GM19468 (cell line): ENCODE measurements around the gene BBS1.
"Not testable (repeated sequence)": the region's sequence is repeated elsewhere in the genome, so short reads cannot be mapped to it uniquely, and the experiment has no call there.

ENCODE experiments used
- ATAC-seq: cut with Tn5 transposase; IDR thresholded peaks from one replicate; pipeline ENCODE4 v1.9.1; 2021; ENCODE audit warnings: mild to moderate bottlenecking, moderate library complexity, moderate number of reproducible peaks; ENCODE audit not compliant: unreplicated experiment; ENCODE audit errors: extremely low read depth

BBS1 gene

DNA sequence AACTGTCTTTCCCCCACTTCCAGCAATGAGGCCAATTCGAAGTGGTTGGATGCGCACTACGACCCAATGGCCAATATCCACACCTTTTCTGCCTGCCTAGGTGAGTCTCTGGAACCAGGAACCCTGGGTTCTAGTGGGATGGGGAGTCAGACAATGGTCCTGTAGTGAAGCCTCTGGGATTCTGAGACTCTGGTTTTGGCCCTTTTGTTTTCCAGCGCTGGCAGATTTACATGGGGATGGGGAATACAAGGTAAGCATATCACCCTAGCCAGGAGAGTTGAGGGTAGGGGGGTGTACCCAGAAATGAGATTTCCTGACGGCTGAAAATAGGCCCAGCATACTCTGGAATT, 530 bp downstream of the BBS1 start:
- no peak for ATAC-seq

DNA sequence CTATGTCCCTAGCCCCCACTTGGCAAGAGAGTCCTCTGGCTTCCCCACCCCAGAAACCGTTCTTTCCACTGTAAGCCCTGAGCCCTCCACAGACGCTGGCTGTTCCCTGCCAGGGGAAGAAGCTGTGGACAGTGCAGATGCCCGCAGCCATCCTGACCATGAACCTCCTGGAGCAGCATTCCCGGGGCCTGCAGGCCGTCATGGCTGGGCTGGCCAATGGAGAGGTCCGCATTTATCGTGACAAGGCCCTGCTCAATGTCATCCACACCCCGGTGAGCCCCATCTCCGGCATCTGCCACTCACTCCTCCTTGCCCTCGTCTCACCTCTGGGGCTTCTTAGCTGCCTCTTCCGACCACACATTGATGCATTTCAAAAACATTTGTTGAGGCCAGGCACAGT, 13.2 kb downstream of the BBS1 start:
- no peak for ATAC-seq

DNA sequence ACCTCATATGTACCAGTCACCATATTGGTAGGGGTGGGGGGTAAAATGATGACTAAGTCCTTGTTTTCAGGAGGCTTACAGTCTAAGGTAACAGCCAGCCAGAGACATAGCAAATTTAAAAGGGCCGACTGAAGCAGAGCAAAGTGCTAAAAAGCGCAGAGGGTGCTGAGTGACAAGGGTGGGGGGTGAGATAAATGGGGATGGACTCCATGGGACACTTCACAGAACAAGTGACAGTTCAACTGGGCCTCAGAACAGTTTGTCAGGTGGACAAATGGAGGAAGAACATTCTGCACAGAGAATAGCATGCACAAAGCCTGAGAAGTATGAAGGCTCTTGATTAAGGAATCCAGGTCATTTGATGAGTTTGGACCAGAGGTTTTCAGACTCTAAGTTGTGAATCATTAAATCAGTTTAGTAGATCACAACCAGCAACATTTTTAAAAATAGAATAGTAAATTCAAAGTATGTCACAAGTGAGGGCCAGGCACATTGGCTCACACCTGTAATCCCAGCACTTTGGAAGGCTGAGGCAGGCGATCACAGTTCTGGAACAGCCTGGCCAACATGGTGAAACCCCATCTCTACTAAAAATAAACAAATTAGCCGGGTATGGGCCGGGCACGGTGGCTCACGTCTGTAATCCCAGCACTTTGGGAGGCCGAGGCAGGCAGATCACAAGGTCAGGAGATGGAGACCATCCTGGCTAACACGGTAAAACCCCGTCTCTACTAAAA, 14.0 kb downstream of the BBS1 start:
- ATAC-seq: no peak

DNA sequence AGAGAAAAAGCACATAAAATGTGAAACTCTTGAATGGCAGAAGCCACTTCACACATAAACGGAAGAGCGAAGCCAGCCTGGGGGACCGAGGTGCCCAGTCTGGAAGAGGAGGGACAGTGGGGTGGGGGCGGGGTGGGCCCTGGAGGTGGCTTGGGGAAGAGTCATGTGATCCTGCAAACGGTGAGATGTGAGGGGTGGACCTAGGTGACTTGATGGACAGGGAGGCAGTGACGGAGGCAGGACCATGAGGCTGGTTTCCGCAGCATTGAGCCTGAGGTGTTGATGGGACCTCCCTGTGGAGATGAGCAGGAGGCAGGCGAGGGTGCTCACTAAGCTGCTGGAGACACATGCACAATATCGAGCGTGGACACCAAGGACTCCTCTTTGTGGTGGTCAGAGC, 18.6 kb downstream of the BBS1 start:
- ATAC-seq: no peak

DNA sequence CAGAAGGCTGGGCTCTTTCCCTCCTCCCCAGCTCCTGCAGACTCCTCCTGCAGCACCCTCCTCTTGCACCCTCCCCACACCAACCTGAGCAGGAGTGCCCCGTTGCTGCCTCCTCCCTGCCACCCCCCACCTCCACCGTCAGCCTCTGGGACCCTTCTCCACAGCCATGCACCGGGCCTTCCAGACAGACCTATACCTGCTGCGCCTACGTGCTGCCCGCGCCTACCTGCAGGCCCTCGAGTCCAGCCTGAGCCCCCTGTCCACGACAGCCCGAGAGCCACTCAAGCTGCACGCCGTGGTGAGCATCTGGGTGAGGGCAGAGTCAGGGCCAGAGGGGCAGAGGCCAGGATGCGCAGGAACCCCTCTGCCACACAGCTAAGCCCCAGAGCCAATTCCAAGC, 19.2 kb downstream of the BBS1 start:
- ATAC-seq: no peak

- ATAC-seq: no peak
Measured at GRCh38 chr11:66530927-66531709, 20.7 kb downstream of the BBS1 start.

DNA sequence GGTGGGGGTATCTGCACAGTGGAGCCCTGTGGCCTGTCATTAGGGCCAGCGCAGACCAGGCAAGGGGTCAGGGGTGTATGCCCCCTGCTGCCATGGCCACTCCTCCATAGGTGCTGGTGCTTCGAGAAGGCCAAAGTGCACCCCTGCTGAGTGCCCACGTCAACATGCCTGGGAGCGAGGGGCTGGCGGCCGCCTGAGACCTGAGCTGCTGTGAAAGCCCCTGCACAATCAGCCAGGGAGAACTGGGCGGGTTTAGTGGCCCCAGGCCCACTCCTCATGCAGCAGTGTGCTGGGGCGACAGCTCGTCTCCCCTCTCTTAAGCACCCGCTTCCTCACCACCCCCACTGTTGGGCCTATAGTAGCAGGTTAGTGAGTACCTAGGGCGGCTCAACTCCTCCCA, 21.4 kb downstream of the BBS1 start:
- no peak for ATAC-seq

DNA sequence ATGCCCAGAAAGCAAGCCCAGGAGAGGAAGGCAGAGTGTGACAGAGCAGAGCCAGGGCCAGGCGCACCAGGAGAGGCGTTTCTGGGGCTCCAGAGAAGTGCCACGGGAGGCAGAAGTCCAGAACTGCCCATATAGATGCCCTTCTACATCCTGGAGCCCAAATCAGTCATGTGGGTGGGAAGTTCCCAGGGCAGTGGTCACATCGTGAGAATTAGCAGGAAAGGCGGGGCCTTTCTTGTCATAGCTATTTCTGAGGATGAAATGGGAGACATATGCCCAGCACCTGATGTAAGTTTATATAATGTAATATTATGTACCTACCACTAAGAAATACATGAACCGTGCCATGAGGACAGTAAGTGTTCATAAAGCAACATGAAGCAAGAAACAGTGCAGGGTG, 22.3 kb downstream of the BBS1 start:
- ATAC-seq: no peak

DNA sequence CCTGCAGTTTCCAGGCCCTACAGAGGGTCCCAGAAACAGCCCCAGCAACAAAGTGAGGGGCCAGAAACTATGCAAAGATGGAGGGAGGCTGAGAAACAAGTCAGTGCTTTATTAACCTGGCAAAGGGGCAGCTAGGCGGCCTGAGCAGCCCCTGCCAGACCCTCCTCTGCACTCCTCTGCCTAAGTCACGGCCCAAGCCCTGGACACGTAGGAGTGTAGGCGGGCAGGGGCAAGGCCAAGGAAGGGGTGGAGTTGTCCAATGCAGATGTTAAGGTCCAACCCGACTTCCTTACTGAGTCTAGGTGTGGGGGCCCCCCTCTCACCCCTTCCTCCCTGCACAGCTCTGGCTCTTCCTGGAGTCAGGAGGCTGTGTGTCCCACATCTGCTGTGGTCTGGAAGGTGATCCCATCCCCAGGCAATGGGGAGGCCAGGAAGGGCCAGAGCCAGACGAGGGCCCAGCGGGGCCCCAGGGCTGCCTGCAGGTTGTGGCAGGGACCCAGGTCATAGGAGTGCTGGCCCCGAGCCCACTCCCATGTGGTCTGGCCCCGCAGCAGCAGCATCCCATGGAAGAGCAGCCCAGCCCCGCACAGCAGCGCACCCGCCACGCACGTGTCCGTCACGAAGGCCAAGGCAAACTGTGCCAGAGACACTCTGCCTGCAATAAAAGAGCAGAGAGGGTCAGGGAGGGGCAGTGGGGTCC, 28.9 kb downstream of the BBS1 start:
- ATAC-seq: no peak

GRCh38 chr11:66539870-66540213, 29.4 kb downstream of the BBS1 start:
- no peak for ATAC-seq

GRCh38 chr11:66540598-66540997, 30.2 kb downstream of the BBS1 start:
- not testable (repeated sequence) for ATAC-seq

DNA sequence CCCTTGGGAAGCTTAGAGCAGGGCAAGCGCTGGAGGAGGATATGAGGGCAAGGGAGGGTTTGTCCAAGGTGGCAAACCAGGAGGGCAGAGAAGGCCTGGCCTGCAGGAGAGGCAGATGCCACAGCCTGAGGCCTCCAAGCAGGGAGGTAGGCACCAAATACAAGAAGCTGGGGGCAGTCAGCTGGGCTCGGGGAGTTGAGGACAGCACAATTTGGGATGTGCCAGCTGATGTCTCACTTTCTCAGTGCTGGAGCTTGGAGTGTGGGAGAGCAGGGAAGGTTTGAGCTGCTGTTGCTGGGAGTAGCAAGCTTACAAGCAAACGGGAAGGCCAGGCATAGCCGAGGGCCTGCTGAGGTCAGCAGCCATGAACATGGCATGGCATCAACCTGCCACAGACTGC, 31.5 kb downstream of the BBS1 start:
- ATAC-seq: no peak

DNA sequence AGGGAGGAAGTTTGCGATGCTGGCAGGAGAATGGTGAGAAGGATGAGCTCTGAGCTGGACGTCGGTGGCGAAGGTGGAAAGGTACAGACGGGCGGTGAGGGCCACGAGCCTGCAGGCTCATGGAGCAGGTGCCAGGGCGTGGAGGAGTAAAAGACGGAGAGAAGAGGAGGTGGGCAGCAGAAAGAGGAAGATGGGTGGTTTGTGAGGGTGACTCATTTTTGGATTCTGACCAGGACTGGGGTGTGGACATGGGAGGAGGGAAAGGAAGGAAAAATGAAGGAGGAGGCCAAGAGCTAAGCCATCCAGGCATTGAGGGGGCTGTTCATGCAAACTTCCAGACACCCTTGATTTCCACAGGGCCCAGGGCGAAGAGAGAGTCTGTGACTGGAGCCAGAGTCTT, 31.9 kb downstream of the BBS1 start:
- no peak for ATAC-seq

GRCh38 chr11:66543263-66544107, 33.0 kb downstream of the BBS1 start:
- no peak for ATAC-seq

DNA sequence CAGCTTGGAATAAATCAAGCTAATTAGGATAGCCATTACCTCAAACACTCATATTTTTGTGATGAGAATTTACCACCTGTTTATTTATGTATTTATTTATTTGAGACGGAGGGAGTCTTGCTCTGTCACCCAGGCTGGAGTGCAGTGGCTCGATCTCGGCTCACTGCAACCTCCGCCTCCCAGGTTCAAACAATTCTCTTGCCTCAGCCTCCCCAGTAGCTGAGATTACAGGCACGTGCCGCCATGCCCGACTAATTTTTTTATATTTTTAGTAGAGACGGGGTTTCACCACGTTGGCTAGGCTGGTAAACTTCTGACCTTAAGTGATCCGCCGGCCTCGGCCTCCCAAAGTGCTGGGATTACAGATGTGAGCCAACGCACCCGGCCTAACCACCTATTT, 34.5 kb downstream of the BBS1 start:
- ATAC-seq: not testable (repeated sequence)

- ATAC-seq: peak; percentile 66
Measured at GRCh38 chr11:66545701-66546367, 35.4 kb downstream of the BBS1 start, which contains the start of gene ZDHHC24. Gene ZDHHC24 (minus strand): TSS chr11:66546048. CDS start chr11:66546003, 45 bp downstream.

DNA sequence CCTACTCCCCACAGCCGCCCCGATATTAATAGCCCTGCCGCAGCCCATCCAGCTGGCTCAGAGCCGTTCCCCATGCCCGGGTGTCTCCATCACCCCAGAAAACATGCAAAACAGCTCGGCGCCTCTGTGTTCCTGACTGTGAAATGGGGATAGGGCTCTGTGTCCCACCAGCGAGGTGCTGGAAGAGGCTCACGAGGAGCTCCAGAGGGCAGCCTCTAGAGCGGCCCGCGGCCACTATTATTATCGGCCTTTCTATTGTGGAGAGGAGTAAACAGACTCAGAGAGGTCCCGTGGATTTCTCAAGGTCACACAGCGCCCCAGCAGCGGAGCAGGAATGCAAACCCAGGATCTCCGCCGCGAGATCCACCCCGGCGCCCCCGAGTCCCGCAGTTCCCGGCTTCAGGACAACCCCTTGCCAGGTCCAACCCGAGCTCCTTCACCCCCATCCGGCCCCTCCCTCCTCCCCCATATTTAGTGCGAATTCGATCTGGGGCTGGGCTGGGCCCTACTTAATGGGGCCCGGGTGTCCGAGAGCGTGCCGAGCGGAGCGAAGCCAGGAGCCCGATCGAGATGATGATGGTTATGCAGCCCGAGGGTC, 36.0 kb downstream of the BBS1 start, which contains the start of gene ACTN3:
TSS of gene ACTN3 (plus strand) at position 536 of the 598 bp plus-strand sequence. CDS start at position 571, 35 bp downstream.
- no peak for ATAC-seq

DNA sequence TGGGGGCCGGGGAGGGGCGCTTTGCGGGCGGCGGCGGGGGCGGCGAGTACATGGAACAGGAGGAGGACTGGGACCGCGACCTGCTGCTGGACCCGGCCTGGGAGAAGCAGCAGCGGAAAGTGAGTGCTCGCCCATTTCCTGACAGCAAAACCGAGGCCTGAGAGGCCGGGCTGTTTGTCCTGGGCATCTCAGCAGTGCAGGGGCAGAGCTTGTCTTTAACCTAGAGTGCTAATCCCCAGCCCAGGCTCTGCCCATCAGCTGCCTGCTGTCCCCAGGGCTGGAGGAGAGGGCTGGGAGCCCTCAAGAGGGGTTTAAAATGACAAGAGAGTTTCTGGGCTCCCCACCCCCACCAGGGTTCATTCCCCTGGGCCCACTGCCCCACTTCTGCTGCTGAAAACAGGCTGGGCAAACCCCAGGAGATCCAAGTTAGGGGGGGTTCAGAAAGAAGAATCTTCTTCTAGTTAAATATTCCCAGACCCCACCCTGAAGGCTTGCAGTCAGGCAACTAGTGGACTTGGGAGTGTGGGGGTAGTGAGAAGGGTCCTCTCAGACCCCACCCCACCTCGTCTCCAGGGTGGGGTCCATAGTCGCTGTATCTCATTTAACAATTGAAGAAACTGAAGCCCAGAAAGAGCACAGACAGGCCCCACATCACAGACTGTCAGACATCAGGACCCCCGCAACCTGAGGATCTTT, 36.7 kb downstream of the BBS1 start:
- ATAC-seq: no peak

DNA sequence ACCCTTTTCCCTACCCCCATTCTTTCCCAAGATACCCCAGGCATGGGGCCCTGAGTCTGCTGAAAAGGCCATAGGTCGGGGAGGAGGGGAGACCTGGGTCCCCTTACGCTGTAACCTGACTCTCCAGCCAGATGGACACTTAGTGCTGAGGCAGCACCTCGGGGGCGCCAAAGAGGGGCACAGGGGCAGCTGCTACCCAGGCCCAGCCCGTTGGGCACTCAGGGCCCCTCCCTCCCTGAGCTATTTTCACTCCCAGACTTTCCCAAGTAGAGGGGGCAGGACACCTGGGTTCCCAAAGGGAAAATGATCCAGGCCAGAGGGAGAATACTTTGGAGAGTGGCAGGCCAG, 37.2 kb downstream of the BBS1 start:
- ATAC-seq: no peak
